ENCODE data around the gene SMO. TPM values are rescaled to one million over a fixed set of nuclear protein-coding genes. Genes with fewer than 3 reads are reported as not detected.

Gene SMO
- total and polyA plus RNA-seq, 7 donors = 0.60 to 18.6 (median 6.8) TPM

GRCh38 chr7:129225931-129226572, 37.6 kb downstream of the SMO start:
- Histone ChIP-seq H3K4me3 (peak overlapping the region; percentile 58 to 97 (median 80)), H3K27ac (peak overlapping the region; percentile 90 to 97 (median 94)), H3K9me3 (no peaks in the 10 kb centered on the region), H3K27me3 (no peaks in the 10 kb centered on the region), H3K36me3 (no peaks in the 10 kb centered on the region), H3K4me1 (peaks cover 0 to 19% (median 11%) of the 10 kb centered on the region in 4 donors)
- TF ChIP-seq EP300 (IDR thresholded peaks at IDR 0.05) (no peak), CTCF (IDR thresholded peaks at IDR 0.05) (no peak)
- WGBS, 2 donors = 17 to 35% methylated on average over 11 of the region's 11 CpGs
- DNase-seq = no peak
- intact Hi-C loops (cut with DNase I) = loop anchor here (2.0 to 10.0 kb wide), 3 partner anchors 73 to 1439 kb away; partner anchors contain the start of genes COPG2 and NRF1

- Histone ChIP-seq H3K4me1 (peaks cover 0 to 19% (median 11%) of the 10 kb centered on the region in 4 donors), H3K27ac (no peak overlapping the region), H3K27me3 (no peaks in the 10 kb centered on the region), H3K36me3 (no peaks in the 10 kb centered on the region), H3K9me3 (no peaks in the 10 kb centered on the region), H3K4me3 (no peak overlapping the region)
- no peak for TF ChIP-seq CTCF (IDR thresholded peaks at IDR 0.05)
- no peak for TF ChIP-seq POLR2A (IDR thresholded peaks at IDR 0.05)
- TF ChIP-seq POLR2AphosphoS5 (IDR thresholded peaks at IDR 0.05) = no peak
- no peak for TF ChIP-seq EP300 (IDR thresholded peaks at IDR 0.05)
- 36 to 72% methylated on average over 4 of the region's 4 CpGs for WGBS, 2 donors
- intact Hi-C loops (cut with DNase I) = loop anchor here (10.0 kb wide), 2 partner anchors 387 to 1437 kb away; partner anchors contain the start of genes COPG2 and NRF1
- DNase-seq = no peak
Observed at GRCh38 chr7:129227646-129228578, 39.5 kb downstream of the SMO start.

GRCh38 chr7:129228633-129229032, 40.2 kb downstream of the SMO start:
- no peak for TF ChIP-seq POLR2A (IDR thresholded peaks at IDR 0.05)
- no peak for TF ChIP-seq CTCF (IDR thresholded peaks at IDR 0.05)
- no peak for TF ChIP-seq POLR2AphosphoS5 (IDR thresholded peaks at IDR 0.05)
- TF ChIP-seq EP300 (IDR thresholded peaks at IDR 0.05) = no peak
- H3K27me3 ChIP-seq = no peaks in the 10 kb centered on the region
- no peaks in the 10 kb centered on the region for H3K36me3 ChIP-seq
- peaks cover 0 to 19% (median 11%) of the 10 kb centered on the region in 4 donors for H3K4me1 ChIP-seq
- H3K4me3 ChIP-seq = no peak overlapping the region
- DNase-seq = no peak
- intact Hi-C loops (cut with DNase I) = loop anchor here (10.0 kb wide), 2 partner anchors 386 to 1436 kb away; partner anchors contain the start of genes COPG2 and NRF1
- no peaks in the 10 kb centered on the region for H3K9me3 ChIP-seq
- WGBS, 2 donors = 31 to 79% methylated on average over 2 of the region's 2 CpGs
- H3K27ac ChIP-seq = no peak overlapping the region

GRCh38 chr7:129231666-129232065, 43.2 kb downstream of the SMO start:
- no peaks in the 10 kb centered on the region for H3K9me3 ChIP-seq
- no peaks in the 10 kb centered on the region for H3K36me3 ChIP-seq
- H3K4me3 ChIP-seq = no peak overlapping the region
- WGBS, 2 donors = 67 to 96% methylated on average over 5 of the region's 5 CpGs
- H3K4me1 ChIP-seq = peaks cover 0 to 1% (median under 1%) of the 10 kb centered on the region in 4 donors
- no peak overlapping the region for H3K27ac ChIP-seq
- DNase-seq = no peak
- H3K27me3 ChIP-seq = no peaks in the 10 kb centered on the region
- TF ChIP-seq CTCF (IDR thresholded peaks at IDR 0.05) (no peak), POLR2AphosphoS5 (IDR thresholded peaks at IDR 0.05) (no peak), EP300 (IDR thresholded peaks at IDR 0.05) (no peak), POLR2A (IDR thresholded peaks at IDR 0.05) (no peak)
- intact Hi-C loops (cut with DNase I) = no loop called here
